ENCODE measurements around the gene PARVA. TPM values are rescaled to one million over a fixed set of nuclear protein-coding genes. Genes with fewer than 3 reads are reported as not detected.

PARVA gene
- total and polyA plus RNA-seq, 4 donors: 30.4 to 159 (median 93.9) TPM

DNA sequence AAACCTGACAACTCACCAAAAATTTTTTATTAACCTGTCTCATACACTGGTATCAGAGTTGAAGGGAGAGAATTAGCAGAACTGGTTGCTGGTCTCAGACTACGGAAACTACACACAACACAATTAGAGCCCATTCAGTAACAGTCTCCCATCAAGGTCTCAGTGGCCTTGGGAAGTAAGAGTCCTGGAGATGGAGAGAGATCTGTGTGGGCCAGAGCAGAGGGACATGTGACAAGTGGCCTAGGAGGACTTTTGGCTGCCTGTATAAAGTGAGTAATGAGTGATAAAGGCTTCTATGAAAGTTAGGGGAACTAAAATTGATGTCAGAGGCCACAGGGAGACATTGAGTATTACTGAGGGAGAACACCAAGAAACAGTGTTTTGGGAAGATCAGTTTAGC is 58.9 kb downstream of the PARVA start:
- H3K4me3 ChIP-seq (ENCODE audit: low read length in 2 of 2): no peak overlapping the region
- 95 to 100% methylated on average over 1 of the region's 1 CpG for WGBS, 2 donors
- no peaks in the 10 kb centered on the region for H3K27me3 ChIP-seq (ENCODE audit: control insufficient read depth in 1 of 2, insufficient read depth in 2 of 2, low read length in 1 of 2)
- ATAC-seq (ENCODE audit: low FRiP score) (no peak), DNase-seq (no peak)
- peak overlapping the region; percentile 30 to 51 for H3K27ac ChIP-seq (ENCODE audit: low read depth in 1 of 2, low read length in 2 of 2)
- intact Hi-C loops (cut with DNase I): no loop called here
- H3K9me3 ChIP-seq (ENCODE audit: control insufficient read depth, low read length): no peaks in the 10 kb centered on the region
- peaks cover 12 to 28% of the 10 kb centered on the region in 2 donors for H3K4me1 ChIP-seq (ENCODE audit: control insufficient read depth in 1 of 2, insufficient read depth in 2 of 2, low read length in 2 of 2)
- H3K36me3 ChIP-seq (ENCODE audit: control insufficient read depth in 1 of 2, insufficient read depth in 2 of 2, low read length in 1 of 2): peaks cover 0 to 2% of the 10 kb centered on the region in 2 donors

GRCh38 chr11:12438291-12438690 is 60.9 kb downstream of the PARVA start:
- no peak for DNase-seq
- intact Hi-C loops (cut with DNase I): no loop called here
- no peak for ATAC-seq (ENCODE audit: low FRiP score)
- Histone ChIP-seq H3K36me3 (ENCODE audit: control insufficient read depth in 1 of 2, insufficient read depth in 2 of 2, low read length in 1 of 2) (peaks cover 0 to 2% of the 10 kb centered on the region in 2 donors), H3K4me3 (ENCODE audit: low read length in 2 of 2) (no peak overlapping the region), H3K27ac (ENCODE audit: low read depth in 1 of 2, low read length in 2 of 2) (no peak overlapping the region), H3K4me1 (ENCODE audit: control insufficient read depth in 1 of 2, insufficient read depth in 2 of 2, low read length in 2 of 2) (peaks cover 7 to 18% of the 10 kb centered on the region in 2 donors), H3K27me3 (ENCODE audit: control insufficient read depth in 1 of 2, insufficient read depth in 2 of 2, low read length in 1 of 2) (no peaks in the 10 kb centered on the region), H3K9me3 (ENCODE audit: control insufficient read depth, low read length) (no peaks in the 10 kb centered on the region)

DNA sequence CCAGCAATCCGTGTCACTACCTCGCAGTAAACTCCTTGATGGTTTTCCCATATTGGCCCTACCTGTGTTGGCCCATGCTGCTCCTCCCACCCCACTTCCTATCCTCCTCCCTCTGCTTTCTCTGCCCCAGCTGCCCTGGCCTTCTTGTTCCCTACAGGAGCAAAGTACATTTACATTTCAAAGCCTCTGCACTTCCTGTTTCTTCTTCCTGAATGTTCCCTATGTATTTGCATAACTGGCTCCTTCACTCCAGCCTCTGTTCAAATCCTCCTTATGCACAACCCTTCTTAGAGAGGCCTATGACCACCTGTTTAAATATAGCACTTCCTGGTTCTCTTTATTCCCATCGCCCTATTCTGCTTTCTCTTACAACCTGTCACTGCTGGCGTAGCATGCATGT is 62.2 kb downstream of the PARVA start:
- 94% methylated on average over 4 of the region's 4 CpGs for WGBS, 2 donors
- Histone ChIP-seq H3K27ac (ENCODE audit: low read depth in 1 of 2, low read length in 2 of 2) (no peak overlapping the region), H3K4me1 (ENCODE audit: control insufficient read depth in 1 of 2, insufficient read depth in 2 of 2, low read length in 2 of 2) (peaks cover 6 to 12% of the 10 kb centered on the region in 2 donors), H3K9me3 (ENCODE audit: control insufficient read depth, low read length) (no peaks in the 10 kb centered on the region), H3K36me3 (ENCODE audit: control insufficient read depth in 1 of 2, insufficient read depth in 2 of 2, low read length in 1 of 2) (peaks cover 0 to 3% of the 10 kb centered on the region in 2 donors), H3K27me3 (ENCODE audit: control insufficient read depth in 1 of 2, insufficient read depth in 2 of 2, low read length in 1 of 2) (no peaks in the 10 kb centered on the region), H3K4me3 (ENCODE audit: low read length in 2 of 2) (no peak overlapping the region)
- intact Hi-C loops (cut with DNase I): no loop called here
- ATAC-seq (ENCODE audit: low FRiP score) (no peak), DNase-seq (no peak)

DNA sequence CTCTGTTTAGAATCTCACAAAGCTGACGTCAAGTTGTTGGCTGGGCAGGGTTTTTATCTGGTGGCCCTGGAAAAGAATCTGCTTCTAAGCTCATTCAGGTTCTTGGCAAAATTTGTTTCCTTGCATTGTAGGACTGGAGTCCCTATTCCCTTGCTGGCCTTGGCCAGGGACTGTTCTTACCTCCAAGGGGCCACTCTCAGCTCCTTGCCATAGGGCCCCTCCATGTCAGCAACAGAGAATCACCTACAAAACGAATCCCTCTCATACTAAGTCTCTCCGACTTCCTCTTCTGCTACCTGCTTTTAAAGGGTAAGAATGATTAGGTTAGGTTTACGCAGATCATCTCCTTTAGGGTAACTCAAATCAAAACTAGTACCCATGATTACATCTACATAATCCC is 63.2 kb downstream of the PARVA start:
- H3K9me3 ChIP-seq (ENCODE audit: control insufficient read depth, low read length): no peaks in the 10 kb centered on the region
- H3K4me1 ChIP-seq (ENCODE audit: control insufficient read depth in 1 of 2, insufficient read depth in 2 of 2, low read length in 2 of 2): peaks cover 0 to 8% of the 10 kb centered on the region in 2 donors
- WGBS, 2 donors: 94 to 96% methylated on average over 4 of the region's 4 CpGs
- no peak overlapping the region for H3K27ac ChIP-seq (ENCODE audit: low read depth in 1 of 2, low read length in 2 of 2)
- H3K4me3 ChIP-seq (ENCODE audit: low read length in 2 of 2): no peak overlapping the region
- H3K27me3 ChIP-seq (ENCODE audit: control insufficient read depth in 1 of 2, insufficient read depth in 2 of 2, low read length in 1 of 2): no peaks in the 10 kb centered on the region
- intact Hi-C loops (cut with DNase I): no loop called here
- H3K36me3 ChIP-seq (ENCODE audit: control insufficient read depth in 1 of 2, insufficient read depth in 2 of 2, low read length in 1 of 2): peaks cover 0 to 3% of the 10 kb centered on the region in 2 donors
- ATAC-seq (ENCODE audit: low FRiP score) (no peak), DNase-seq (no peak)

- no peak for ATAC-seq (ENCODE audit: low FRiP score)
- Histone ChIP-seq H3K36me3 (ENCODE audit: control insufficient read depth in 1 of 2, insufficient read depth in 2 of 2, low read length in 1 of 2) (peaks cover 0 to 3% of the 10 kb centered on the region in 2 donors), H3K9me3 (ENCODE audit: control insufficient read depth, low read length) (no peaks in the 10 kb centered on the region), H3K27me3 (ENCODE audit: control insufficient read depth in 1 of 2, insufficient read depth in 2 of 2, low read length in 1 of 2) (no peaks in the 10 kb centered on the region), H3K4me3 (ENCODE audit: low read length in 2 of 2) (no peak overlapping the region), H3K27ac (ENCODE audit: low read depth in 1 of 2, low read length in 2 of 2) (no peak overlapping the region), H3K4me1 (ENCODE audit: control insufficient read depth in 1 of 2, insufficient read depth in 2 of 2, low read length in 2 of 2) (peaks cover 0 to 6% of the 10 kb centered on the region in 2 donors)
- intact Hi-C loops (cut with DNase I): no loop called here
- WGBS, 2 donors: 81% methylated on average over 7 of the region's 7 CpGs
- DNase-seq: no peak
Measured at GRCh38 chr11:12441231-12441861, 64.0 kb downstream of the PARVA start.

- Histone ChIP-seq H3K4me1 (ENCODE audit: control insufficient read depth in 1 of 2, insufficient read depth in 2 of 2, low read length in 2 of 2) (peaks cover 0 to 3% of the 10 kb centered on the region in 2 donors), H3K4me3 (ENCODE audit: low read length in 2 of 2) (no peak overlapping the region), H3K27me3 (ENCODE audit: control insufficient read depth in 1 of 2, insufficient read depth in 2 of 2, low read length in 1 of 2) (no peaks in the 10 kb centered on the region), H3K36me3 (ENCODE audit: control insufficient read depth in 1 of 2, insufficient read depth in 2 of 2, low read length in 1 of 2) (peaks cover 0 to 1% of the 10 kb centered on the region in 2 donors), H3K27ac (ENCODE audit: low read depth in 1 of 2, low read length in 2 of 2) (no peak overlapping the region), H3K9me3 (ENCODE audit: control insufficient read depth, low read length) (no peaks in the 10 kb centered on the region)
- DNase-seq (no peak), ATAC-seq (ENCODE audit: low FRiP score) (no peak)
- WGBS, 2 donors: 56 to 62% methylated on average over 2 of the region's 2 CpGs
- intact Hi-C loops (cut with DNase I): no loop called here
Measured at GRCh38 chr11:12444601-12445000, 67.2 kb downstream of the PARVA start.

DNA sequence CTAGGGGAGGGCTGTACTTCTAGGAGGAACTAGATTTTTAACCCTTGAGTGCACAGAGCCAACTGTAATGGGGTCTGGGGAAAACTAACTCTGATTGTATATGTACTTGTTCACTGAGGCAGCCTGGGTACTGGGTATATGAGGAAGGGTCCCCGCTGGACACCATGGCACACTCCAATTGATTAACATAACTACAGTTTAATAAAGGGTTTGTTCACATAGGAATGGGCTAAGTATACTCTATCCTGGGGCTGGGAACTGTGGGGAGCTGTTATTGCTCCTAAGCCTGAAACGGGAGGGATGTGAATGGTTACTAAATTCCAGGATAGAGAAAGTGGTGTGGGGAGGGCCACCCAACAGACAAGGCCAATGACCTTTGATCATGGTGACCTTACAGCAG is 67.6 kb downstream of the PARVA start:
- DNase-seq (no peak), ATAC-seq (ENCODE audit: low FRiP score) (no peak)
- H3K36me3 ChIP-seq (ENCODE audit: control insufficient read depth in 1 of 2, insufficient read depth in 2 of 2, low read length in 1 of 2): peaks cover 0 to 1% of the 10 kb centered on the region in 2 donors
- no peaks in the 10 kb centered on the region for H3K9me3 ChIP-seq (ENCODE audit: control insufficient read depth, low read length)
- no peak overlapping the region for H3K27ac ChIP-seq (ENCODE audit: low read depth in 1 of 2, low read length in 2 of 2)
- 94 to 97% methylated on average over 2 of the region's 2 CpGs for WGBS, 2 donors
- no peak overlapping the region for H3K4me3 ChIP-seq (ENCODE audit: low read length in 2 of 2)
- intact Hi-C loops (cut with DNase I): no loop called here
- no peaks in the 10 kb centered on the region for H3K27me3 ChIP-seq (ENCODE audit: control insufficient read depth in 1 of 2, insufficient read depth in 2 of 2, low read length in 1 of 2)
- H3K4me1 ChIP-seq (ENCODE audit: control insufficient read depth in 1 of 2, insufficient read depth in 2 of 2, low read length in 2 of 2): no peaks in the 10 kb centered on the region

GRCh38 chr11:12446863-12447262 is 69.5 kb downstream of the PARVA start:
- Histone ChIP-seq H3K27ac (ENCODE audit: low read depth in 1 of 2, low read length in 2 of 2) (no peak overlapping the region), H3K9me3 (ENCODE audit: control insufficient read depth, low read length) (no peaks in the 10 kb centered on the region), H3K36me3 (ENCODE audit: control insufficient read depth in 1 of 2, insufficient read depth in 2 of 2, low read length in 1 of 2) (peaks cover 0 to 1% of the 10 kb centered on the region in 2 donors), H3K4me3 (ENCODE audit: low read length in 2 of 2) (no peak overlapping the region), H3K27me3 (ENCODE audit: control insufficient read depth in 1 of 2, insufficient read depth in 2 of 2, low read length in 1 of 2) (no peaks in the 10 kb centered on the region), H3K4me1 (ENCODE audit: control insufficient read depth in 1 of 2, insufficient read depth in 2 of 2, low read length in 2 of 2) (no peaks in the 10 kb centered on the region)
- intact Hi-C loops (cut with DNase I): no loop called here
- no peak for ATAC-seq (ENCODE audit: low FRiP score)
- no peak for DNase-seq

DNA sequence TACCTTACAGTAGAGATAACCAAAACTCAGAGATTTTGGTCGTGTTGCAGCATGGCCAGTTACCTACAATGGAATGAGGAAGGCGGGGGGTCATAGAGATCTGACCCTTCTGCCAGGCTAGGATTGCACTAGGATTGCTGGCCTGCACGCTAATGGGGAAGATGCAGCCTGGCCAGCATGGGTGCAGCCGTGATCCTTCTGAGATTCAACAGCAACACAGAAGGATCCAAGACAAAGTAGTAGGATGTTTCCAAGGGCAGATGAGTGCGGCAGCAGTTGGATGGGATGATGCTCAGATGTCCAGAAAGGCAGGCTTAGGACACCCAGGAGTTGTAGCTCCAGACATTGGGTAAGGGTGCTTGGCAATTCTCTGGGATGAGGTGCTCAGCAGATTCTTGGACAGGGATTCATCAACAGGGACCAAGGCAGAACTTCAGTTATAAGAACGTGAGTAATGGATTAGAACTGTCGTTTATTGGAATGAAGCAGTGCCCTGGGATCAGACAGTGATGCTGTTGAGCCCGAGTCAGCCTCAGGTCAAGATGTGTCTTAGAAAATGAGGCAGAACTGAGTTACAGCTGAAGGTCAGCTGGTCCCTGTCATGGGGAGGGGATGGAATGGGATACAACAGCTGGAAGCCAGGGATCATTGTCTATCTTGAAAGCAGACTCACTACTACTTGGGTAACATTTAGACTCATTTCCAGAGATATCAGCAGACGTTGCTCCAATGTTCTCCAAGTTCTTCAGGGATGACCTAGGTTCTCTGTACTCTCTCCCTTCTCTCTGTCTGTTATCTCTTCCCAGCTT is 71.0 kb downstream of the PARVA start:
- Histone ChIP-seq H3K4me3 (ENCODE audit: low read length in 2 of 2) (no peak overlapping the region), H3K9me3 (ENCODE audit: control insufficient read depth, low read length) (no peaks in the 10 kb centered on the region), H3K36me3 (ENCODE audit: control insufficient read depth in 1 of 2, insufficient read depth in 2 of 2, low read length in 1 of 2) (peaks cover 0 to 1% of the 10 kb centered on the region in 2 donors), H3K27me3 (ENCODE audit: control insufficient read depth in 1 of 2, insufficient read depth in 2 of 2, low read length in 1 of 2) (no peaks in the 10 kb centered on the region), H3K4me1 (ENCODE audit: control insufficient read depth in 1 of 2, insufficient read depth in 2 of 2, low read length in 2 of 2) (no peaks in the 10 kb centered on the region), H3K27ac (ENCODE audit: low read depth in 1 of 2, low read length in 2 of 2) (no peak overlapping the region)
- DNase-seq: no peak
- WGBS, 2 donors: 82 to 83% methylated on average over 9 of the region's 9 CpGs
- intact Hi-C loops (cut with DNase I): no loop called here
- no peak for ATAC-seq (ENCODE audit: low FRiP score)
